Loucy (cell line): Measurements from ENCODE around the gene SLC22A16.

Source experiments
- CTCF ChIP-seq: fragments of 200-600 bp; sonication (generic); conservative IDR thresholded peaks from 2 replicates; pipeline ENCODE4 v1.5.1; 2014; ENCODE audit warnings: mild to moderate bottlenecking, antibody characterized with exemption, low read length
- EZH2phosphoT487 ChIP-seq: fragments of 200-600 bp; IDR thresholded peaks from 2 replicates; pipeline ENCODE4 v1.6.1; 2018; ENCODE audit warnings: antibody characterized with exemption, mild to moderate bottlenecking, moderate library complexity, borderline replicate concordance

- TF ChIP-seq CTCF (no peak), EZH2phosphoT487 (no peak)
Measured at GRCh38 chr6:110458476-110458875, 17.9 kb downstream of the SLC22A16 start.
